Right lobe of liver (tissue), 6 donors: Measurements from ENCODE around the gene PTRH2. TPM values are rescaled to one million over a fixed set of nuclear protein-coding genes. Genes with fewer than 3 reads are reported as not detected.
A peak's percentile ranks its signal among the peaks of the same experiment; 100 is the strongest.
"Not testable (repeated sequence)": the region's sequence is repeated elsewhere in the genome, so short reads cannot be mapped to it uniquely, and the experiment has no call there.

Experiments used
- ATAC-seq, 4 donors: fragments of 200-7000 bp; cut with Tn5 transposase; one replicate each; pipeline ENCODE4 v1.9.1; 2020; ENCODE audit warnings: mild to moderate bottlenecking in 4 of 4, moderate library complexity in 4 of 4
- DNase-seq, 3 donors: peaks; one replicate each; pipeline ENCODE4 v3.0.0-alpha.2; 2020
- H3K27ac ChIP-seq, 3 donors: fragments of 200-600 bp; one replicate each; pipeline ENCODE4 v1.8.0; 2022
- H3K27me3 ChIP-seq, 2 donors: fragments of 200-600 bp; one replicate each; pipeline ENCODE4 v1.8.0; 2022
- H3K36me3 ChIP-seq, 4 donors: fragments of 200-600 bp; sonication (generic) in 1 of 4; one replicate each; pipeline versions ENCODE4 v1.5.1 to v1.8.0; 2017 to 2022; ENCODE audit warnings: control low read depth in 1 of 4
- H3K4me1 ChIP-seq, 4 donors: fragments of 200-600 bp; sonication (generic) in 1 of 4; one replicate each; pipeline versions ENCODE4 v1.5.1 to v1.8.0; 2017 to 2022; ENCODE audit warnings: control low read depth in 1 of 4
- H3K4me3 ChIP-seq, 3 donors: fragments of 200-600 bp; one replicate each; pipeline ENCODE4 v1.8.0; 2022
- H3K9me3 ChIP-seq, 4 donors: fragments of 200-600 bp; sonication (generic) in 1 of 4; one replicate each; pipeline versions ENCODE4 v1.5.1 to v1.8.0; 2017 to 2022; ENCODE audit warnings: control low read depth in 1 of 4
- POLR2A ChIP-seq: fragments of 450-650 bp; IDR thresholded peaks from one replicate; pipeline ENCODE4 v1.6.1; 2017; ENCODE audit warnings: antibody characterized with exemption, mild to moderate bottlenecking
- WGBS: methylation state at CpG from one replicate; pipeline ENCODE4 v1.1.6; 2018; ENCODE audit warnings: low coverage, low lambda C conversion rate; ENCODE audit not compliant: insufficient coverage; ENCODE audit errors: missing lambda C conversion rate; 5-methylcytosine and 5-hydroxymethylcytosine counted together
- intact Hi-C, 2 donors: fragments of 100-400 bp; cut with DNase I; formaldehyde crosslinking; loops; one replicate each; pipeline versions ENCODE4 v1.11.2 to v1.14.1; 2022
- long read RNA-seq: library from polyadenylated mRNA; unstranded; transcript quantifications from one replicate; pipeline ENCODE4 v2.0.0, GENCODE V29; 2019
- total RNA-seq, 6 experiments: library from RNA; depleted of rRNA in 2 of 6; stranded (reverse); fragments of >200 nt in 2 of 6; fragmentation: NEBNext Ultra II Directional in 3 of 6; extraction: Animal tissue kit (Norgen Biotek cat#: 25700) in 3 of 6; gene quantifications; one replicate each; pipeline versions ENCODE4 v1.1.0 to v1.2.4, GENCODE V29; 2016 to 2023
- TF ChIP-seq, protein P1 (sequence below), 4 donors: fragments of 200-600 bp in 3 of 4; fragments of 450-650 bp in 1 of 4; IDR thresholded peaks; one replicate each; pipeline versions ENCODE4 v1.5.1 to v1.8.0; 2016 to 2022; ENCODE audit warnings: antibody characterized with exemption in 4 of 4, mild to moderate bottlenecking in 2 of 4
- donor health status: DM: no; HTN: yes; CAD: no.
- donor health status: DM: no; HTN: no; CAD: no.
- donor health status: DM: no; HTN: no; CAD: no.
- donor health status: DM: no; HTN: yes; CAD: no.
- donor health status: DM: no; HTN: yes; CAD: no.

Gene PTRH2
- 10 to 100 TPM; 13.1 to 50.8 (median 19.7) TPM for total RNA-seq
- long read RNA-seq, full-length matches to known transcripts, result 12 of 15 reads
- long read RNA-seq, partial matches to known transcripts, result 0 of 15 reads
- long read RNA-seq, other reads (novel, unspliced or antisense), result 3 of 15 reads

DNA sequence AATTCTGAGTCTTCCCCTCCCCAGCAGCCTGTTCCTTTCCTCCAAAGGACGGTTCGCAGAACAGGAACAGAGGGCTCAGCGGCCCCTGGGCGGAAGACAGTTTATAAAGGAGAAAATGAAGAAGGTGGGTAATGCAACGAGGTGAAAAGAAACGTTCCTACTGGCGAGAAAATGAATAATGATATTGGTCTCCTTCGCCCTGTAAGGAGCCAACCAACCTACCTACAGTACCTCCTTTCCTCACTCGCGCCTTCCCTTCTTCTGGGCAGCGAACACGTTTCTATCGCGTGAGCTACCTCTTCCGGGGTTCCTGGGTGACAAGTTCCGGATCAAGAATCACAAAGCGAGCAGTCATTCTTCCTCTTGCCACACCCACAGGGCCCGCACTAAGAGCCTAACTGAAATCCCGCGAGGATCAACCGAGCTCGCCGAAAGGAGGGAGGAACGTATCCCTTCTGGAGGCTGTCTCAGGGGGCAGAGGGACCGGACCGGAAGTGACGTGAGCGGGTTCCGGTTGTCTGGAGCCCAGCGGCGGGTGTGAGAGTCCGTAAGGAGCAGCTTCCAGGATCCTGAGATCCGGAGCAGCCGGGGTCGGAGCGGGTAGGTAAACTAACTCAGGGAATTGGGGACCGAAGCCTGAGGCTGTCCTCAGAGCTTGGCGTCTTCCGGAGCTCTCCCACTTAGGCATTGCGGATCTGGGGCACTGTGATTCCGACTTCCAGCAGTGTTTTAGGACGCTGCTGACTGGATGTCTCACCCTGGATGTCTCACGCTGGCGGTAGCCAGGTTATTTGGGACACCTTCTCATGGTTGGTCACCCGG is at the start of gene PTRH2, which contains the start of gene VMP1:
PTRH2 (minus strand) TSS at position 282 of the 822 bp plus-strand sequence. CDS start 9,452 bp downstream, outside the sequence.
VMP1 (plus strand) TSS at position 506 of the 822 bp plus-strand sequence. CDS start 23,793 bp downstream, outside the sequence.
- intact Hi-C loops, result no loop called here
- peak within 1 kb of the TSS; percentile 77 to 91 (median 83) for H3K27ac ChIP-seq
- no peaks in the 10 kb centered on the region for H3K36me3 ChIP-seq
- H3K9me3 ChIP-seq, result no peaks in the 10 kb centered on the region
- peak; percentile 97 to 99 (median 98) for ATAC-seq
- H3K27me3 ChIP-seq, result no peaks in the 10 kb centered on the region
- under 1% methylated on average over 30 of the region's 45 CpGs for WGBS
- TF ChIP-seq POLR2A, result peak; percentile 90
- TF ChIP-seq, protein P1, sequence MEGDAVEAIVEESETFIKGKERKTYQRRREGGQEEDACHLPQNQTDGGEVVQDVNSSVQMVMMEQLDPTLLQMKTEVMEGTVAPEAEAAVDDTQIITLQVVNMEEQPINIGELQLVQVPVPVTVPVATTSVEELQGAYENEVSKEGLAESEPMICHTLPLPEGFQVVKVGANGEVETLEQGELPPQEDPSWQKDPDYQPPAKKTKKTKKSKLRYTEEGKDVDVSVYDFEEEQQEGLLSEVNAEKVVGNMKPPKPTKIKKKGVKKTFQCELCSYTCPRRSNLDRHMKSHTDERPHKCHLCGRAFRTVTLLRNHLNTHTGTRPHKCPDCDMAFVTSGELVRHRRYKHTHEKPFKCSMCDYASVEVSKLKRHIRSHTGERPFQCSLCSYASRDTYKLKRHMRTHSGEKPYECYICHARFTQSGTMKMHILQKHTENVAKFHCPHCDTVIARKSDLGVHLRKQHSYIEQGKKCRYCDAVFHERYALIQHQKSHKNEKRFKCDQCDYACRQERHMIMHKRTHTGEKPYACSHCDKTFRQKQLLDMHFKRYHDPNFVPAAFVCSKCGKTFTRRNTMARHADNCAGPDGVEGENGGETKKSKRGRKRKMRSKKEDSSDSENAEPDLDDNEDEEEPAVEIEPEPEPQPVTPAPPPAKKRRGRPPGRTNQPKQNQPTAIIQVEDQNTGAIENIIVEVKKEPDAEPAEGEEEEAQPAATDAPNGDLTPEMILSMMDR (IDR thresholded peaks at IDR 0.05), result no peak
- DNase-seq, result peak; percentile 98 to 99 (median 99)
- H3K4me3 ChIP-seq, result peak within 1 kb of the TSS; percentile 52 to 88 (median 75)
- peaks cover 0 to 26% (median 12%) of the 10 kb centered on the region in 4 donors for H3K4me1 ChIP-seq

DNA sequence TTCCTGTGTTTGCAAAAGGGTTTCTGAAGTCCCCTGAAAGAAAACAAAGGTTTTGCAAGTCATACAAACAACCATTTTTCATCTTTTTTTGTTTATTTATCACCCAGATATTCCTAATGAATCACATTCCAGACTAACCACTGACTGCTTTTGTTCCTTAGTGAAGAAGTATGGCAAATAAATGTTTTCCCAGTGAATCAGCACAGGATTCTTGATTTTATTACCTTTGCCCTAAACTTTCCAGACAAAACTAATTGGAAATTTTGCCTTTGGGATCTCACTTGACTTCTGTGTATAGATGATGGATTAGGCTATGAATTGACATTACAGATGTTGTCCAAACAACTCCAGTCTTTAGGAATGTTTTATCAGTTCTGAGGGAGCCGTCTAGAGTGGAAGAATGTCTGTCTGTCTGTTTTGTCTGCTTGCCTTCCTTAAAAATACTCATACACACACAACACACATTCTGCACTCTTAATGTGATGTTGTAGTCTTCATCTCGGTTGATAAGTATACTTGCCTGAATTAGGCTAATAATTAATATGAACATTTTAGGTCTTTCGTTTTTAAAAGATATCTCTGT is 49.1 kb upstream of the PTRH2 start:
- no peaks in the 10 kb centered on the region for H3K36me3 ChIP-seq
- WGBS, result 48% methylated on average over 3 of the region's 3 CpGs
- H3K27me3 ChIP-seq, result no peaks in the 10 kb centered on the region
- ATAC-seq (no peak), DNase-seq (no peak)
- no peak overlapping the region for H3K4me3 ChIP-seq
- no peaks in the 10 kb centered on the region for H3K9me3 ChIP-seq
- TF ChIP-seq POLR2A, result no peak
- TF ChIP-seq, protein P1 (IDR thresholded peaks at IDR 0.05), result no peak
- no peaks in the 10 kb centered on the region for H3K4me1 ChIP-seq
- peak overlapping the region in 1 of 3 donors; percentile 6 for H3K27ac ChIP-seq
- intact Hi-C loops, result no loop called here

DNA sequence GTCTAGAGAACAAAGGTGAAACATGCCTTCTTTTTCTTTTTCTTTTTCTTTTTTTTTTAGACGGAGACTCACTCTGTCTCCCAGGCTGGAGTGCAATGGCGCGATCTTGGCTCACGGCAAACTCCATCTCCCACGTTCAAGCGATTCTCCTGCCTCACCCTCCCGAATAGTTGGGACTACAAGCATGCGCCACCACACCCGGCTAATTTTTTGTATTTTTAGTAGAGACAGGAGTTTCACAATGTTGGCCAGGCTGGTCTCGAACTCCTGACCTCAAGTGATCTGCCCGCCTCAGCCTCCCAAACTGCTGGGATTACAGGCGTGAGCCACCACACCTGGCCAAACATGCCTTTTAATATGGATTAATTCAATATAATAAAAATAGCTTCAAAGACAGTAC is 47.8 kb upstream of the PTRH2 start:
- intact Hi-C loops, DNase-seq, ATAC-seq, H3K27ac ChIP-seq, H3K4me3 ChIP-seq, H3K36me3 ChIP-seq, H3K9me3 ChIP-seq, H3K27me3 ChIP-seq, H3K4me1 ChIP-seq: not testable (repeated sequence)
- 87% methylated on average over 11 of the region's 12 CpGs for WGBS

DNA sequence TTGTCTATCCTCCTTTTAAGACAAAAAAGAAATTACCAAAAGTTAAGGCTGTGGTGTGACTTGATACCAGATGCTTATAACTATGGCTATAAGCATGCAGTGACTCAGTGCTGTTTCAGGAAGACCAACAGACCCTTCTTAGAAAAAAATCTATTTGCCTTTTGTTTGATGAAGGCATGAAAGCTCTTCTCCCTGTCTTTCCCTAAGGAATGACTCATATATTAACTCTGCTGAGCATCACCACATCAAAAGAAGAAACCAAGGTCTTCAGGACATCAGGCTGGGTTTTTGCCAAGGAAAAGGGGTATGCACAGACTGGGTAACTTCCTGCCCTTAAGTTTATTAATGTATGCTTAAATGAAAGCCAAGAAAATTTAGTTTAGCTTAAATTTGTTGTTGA is 47.3 kb upstream of the PTRH2 start:
- Histone ChIP-seq H3K9me3 (no peaks in the 10 kb centered on the region), H3K4me3 (no peak overlapping the region), H3K27me3 (no peaks in the 10 kb centered on the region), H3K4me1 (peaks cover 0 to 8% (median 2%) of the 10 kb centered on the region in 4 donors), H3K36me3 (no peaks in the 10 kb centered on the region), H3K27ac (peak overlapping the region in 1 of 3 donors; percentile 74)
- TF ChIP-seq, protein P1 (IDR thresholded peaks at IDR 0.05), result no peak
- no peak for DNase-seq
- intact Hi-C loops, result no loop called here
- ATAC-seq, result peak in 1 of 4 donors; percentile 10
